ENCODE results near the gene SPAG4.

DNA sequence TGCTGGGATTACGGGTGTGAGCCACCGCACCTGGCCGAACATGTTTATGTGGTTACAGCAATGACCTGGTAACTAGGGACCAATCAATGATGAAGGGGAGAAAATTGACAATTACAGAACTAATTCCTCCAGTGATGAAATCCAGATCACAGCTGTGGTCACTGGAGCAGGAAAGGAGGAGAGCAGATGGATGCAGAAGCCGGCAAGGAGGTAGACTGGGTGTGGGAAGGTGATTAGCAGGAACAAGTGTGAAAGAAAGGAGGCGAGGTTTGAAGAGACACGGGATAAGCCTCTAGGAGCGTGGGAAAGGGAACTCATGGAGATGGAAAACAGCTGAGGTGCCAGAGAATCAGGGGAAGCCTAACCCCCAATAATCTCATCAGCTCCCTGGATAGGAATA is 17.2 kb upstream of the SPAG4 start:
- TF ChIP-seq GLIS1 (tag by site-specific recombination; IDR thresholded peaks at IDR 0.05), result no peak
- no peak for TF ChIP-seq ZBTB44 (tag by site-specific recombination; IDR thresholded peaks at IDR 0.05)
- no peak for TF ChIP-seq PRDM1 (tag by site-specific recombination; IDR thresholded peaks at IDR 0.05)
- no peak for TF ChIP-seq CTCF (tag by site-specific recombination; IDR thresholded peaks at IDR 0.05)
